NCI-H2081 (cell line): Measurements from ENCODE around the gene ZBTB20.

ENCODE experiments used
- DNase-seq, 2 experiments: peaks; one replicate each; lab custom pipeline; 2025; lab: John Stamatoyannopoulos, UW

The ZBTB20 gene

DNA sequence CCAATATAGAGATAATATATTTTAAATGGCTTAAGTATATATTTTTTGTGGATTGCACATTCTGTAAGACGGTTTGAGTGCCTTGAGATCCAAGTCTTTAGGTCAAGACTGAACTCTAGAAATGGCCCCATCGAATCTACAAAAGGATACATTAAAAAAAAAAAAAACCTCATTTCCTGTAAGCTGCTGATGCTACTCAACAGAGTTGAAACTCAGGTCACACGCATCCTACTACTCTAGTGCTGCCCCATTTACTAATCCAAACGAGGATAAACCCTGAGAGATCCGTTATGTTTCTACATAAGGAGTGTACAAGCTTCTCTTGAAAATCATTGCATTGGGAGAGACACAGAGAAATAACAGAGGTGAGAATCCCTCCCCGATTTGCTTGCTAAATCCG, 666.0 kb downstream of the ZBTB20 start:
- no peak for DNase-seq

DNA sequence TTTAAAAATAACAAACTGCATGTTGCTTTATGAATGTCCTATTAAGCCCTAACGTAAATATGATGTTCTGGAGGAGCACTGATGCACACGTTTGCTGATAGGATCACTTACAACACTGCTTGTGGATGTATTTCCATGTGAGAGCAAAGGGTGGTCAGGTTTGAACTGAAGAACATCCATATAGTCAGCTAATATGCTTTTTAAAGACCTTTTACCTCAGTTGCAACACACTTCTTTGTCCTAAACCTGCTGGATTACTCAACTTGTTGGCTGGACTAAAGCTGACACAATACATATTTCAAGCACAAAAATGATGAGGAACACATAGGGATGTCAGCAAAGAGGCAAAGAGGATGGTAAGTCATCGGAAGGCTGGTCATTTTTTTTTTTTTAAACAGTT, 666.6 kb downstream of the ZBTB20 start:
- DNase-seq: no peak

DNA sequence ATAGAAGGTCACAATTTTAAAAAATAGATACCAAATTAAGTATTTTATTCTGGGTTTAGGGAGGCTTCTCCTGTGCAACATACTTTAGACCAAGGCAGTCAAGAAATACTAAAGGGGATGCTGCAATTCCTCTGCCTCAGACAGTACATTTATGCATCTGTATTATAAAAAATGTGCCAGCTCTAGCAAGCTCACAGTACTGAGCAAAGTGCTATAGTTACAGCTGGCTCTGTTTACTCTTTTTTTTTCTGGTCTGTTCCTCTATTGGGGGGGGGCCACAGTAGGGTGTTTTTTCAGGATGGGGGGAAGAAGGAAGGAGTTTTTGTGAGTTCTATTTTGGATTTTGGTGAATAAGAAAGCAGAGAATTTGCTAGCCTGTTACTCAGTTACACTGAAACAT, 668.3 kb downstream of the ZBTB20 start:
- no peak for DNase-seq

DNA sequence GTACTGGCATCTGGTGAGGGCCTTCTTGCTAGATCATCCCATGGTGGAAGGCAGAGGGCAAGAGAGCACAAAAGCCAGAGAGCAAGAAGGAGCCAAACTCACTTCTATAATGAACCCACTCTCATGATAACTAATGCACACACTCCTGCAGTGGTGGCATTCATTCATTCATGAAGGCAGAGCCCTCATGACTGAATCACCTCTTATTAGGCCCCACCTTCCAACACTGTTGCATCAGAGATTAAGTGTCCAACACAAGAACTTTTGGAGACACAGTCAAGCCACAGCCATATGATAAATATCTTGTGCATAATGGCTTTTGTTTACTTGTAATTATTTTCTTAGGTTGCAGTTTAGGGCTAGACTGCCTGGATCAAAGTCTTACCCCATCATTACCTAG, 670.6 kb downstream of the ZBTB20 start:
- no peak for DNase-seq

DNA sequence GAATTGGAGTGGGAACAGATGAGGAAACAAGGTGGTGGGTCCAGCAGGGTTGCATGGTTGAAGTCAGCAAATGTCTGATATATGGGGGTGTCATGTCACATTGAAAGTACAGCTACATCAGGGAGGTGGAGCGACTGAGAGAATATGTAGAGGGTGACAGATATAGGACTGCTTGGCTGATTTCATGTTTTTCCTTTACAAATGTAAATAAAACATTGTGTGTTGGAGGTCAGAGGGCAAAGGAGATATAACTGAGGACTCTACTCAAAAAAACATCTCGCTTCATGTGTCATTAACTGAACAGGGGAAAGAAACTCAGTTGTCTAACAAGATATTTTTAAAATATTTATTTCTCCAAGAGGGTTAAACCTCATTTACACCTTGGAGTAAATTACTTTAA, 675.6 kb downstream of the ZBTB20 start:
- no peak for DNase-seq

DNA sequence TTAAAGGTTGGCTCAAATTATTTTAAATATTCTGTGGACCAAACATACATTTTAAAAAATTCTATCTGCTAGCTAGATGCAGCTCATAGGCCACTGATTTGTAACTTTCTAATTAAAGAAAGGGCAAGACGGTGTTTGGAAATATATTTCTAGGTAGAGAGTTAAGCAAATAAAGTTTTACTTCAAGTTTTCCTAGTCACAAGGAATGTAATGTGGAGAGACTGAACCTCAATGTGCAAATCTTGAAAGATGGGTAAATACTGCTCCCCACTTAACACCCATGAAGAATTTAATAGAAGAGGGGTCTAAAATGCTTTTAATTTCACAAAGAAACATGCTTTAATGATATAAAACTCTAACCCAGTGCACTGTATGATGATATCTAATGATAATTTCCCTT, 678.0 kb downstream of the ZBTB20 start:
- no peak for DNase-seq

DNA sequence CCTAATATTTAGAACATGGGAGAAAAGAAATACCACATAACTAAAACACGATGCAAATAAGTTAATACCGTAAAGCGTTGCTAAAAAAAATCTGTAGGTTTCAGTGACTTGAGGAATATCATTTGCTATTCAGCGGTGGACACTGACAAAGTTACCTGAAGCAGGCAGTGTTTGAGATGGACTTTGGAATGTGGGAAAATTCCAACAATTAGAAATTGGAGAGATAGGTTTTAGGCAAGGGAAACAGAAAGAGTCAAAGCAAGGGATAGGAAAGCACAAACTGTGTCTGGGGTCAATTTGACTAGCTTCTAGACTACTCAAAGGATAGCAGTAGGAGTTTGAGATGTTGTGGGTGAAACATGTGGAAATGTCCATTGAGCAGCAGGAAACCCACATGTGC, 680.3 kb downstream of the ZBTB20 start:
- DNase-seq: no peak

DNA sequence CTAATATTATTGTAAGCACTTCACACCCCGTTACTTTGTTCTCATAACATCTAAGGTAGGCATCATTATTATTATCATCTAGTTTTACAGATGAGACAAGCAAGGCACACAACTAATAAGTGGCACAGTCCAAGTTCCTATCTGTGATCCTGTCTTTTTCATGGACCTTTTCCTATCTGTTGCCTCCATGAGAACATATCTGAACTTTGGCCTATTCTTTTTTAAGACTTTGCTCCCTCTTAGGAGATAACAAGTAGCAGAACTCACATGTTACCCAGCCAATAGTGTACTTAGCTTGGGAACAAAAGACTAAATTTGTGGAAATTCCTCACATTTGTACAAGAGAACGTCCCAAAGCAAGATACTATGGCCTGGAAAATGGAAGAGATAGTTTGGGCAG, 680.8 kb downstream of the ZBTB20 start:
- no peak for DNase-seq

DNA sequence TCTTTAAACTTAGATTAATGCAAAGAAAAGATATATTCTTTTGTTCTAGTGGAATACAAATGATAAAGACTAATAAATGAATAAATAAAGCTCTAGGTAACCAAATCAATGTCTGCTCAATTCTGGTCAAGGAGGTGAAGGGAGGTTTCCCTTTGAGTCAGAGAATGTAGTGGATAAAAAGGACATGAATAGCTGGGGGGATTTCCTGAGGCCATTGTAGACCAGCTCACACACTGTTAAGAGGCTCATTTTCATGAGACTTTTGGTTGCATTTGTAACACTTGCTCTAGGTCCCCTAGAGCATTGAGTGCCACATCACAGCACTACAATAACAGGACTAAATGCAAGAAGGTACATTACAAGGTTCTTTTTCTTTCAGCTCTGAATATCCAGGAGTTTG, 682.5 kb downstream of the ZBTB20 start:
- DNase-seq: no peak

DNA sequence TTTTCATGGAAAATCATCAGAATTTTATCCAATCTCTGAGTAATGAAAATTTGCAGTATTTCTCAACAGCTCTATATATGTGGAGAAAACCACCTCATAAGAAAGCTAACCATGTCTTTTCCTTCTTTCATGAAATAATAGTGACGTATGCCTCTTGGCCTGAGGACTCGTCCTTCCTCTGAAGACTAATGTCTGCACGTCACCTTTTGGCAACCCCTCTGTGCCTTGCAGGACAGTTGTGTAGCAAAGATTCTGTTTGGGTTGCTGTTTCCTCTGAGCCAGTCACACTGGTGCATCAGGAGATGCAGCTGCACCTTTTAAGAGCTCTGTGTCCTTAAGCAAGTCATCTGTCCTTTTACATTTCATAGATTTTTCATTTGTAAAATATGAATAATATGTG, 684.3 kb downstream of the ZBTB20 start:
- no peak for DNase-seq

DNA sequence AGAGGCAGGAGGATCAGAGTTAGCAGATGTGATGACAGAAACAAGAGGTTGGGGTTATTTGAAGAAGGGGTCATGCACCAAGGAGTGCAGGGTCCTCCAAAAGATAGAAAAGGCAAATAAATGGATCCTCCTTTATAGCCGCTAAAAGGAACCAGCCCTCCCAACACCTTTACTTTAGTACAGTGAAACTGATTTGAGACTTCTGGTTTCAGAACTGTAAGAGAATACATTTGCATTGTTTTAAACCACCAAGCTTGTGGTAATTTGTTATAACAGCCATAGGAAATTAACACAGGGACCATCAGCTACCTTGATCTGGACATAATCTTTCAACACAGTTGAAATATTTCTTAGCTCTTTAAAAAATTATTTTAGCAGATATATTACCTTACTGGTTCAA, 686.6 kb downstream of the ZBTB20 start:
- no peak for DNase-seq

DNA sequence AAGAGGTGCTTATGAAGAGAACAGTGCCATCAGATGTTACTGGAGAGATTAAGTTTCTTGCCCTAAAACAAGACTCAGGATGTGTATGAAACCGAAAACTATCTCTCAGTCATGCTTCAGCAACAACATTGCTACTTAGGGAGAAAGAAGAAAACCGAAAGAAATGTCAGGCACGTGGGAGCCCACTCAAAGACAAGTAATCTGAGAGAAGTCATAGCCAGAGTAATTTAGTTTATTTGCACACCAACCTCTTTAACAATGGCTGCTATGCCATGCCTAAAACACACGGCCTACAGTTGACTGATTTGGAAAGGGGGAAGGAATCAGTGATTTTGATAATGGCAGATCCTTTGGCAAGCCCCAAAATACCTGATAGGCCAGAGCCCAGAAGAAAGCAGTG, 690.3 kb downstream of the ZBTB20 start:
- DNase-seq: no peak

DNA sequence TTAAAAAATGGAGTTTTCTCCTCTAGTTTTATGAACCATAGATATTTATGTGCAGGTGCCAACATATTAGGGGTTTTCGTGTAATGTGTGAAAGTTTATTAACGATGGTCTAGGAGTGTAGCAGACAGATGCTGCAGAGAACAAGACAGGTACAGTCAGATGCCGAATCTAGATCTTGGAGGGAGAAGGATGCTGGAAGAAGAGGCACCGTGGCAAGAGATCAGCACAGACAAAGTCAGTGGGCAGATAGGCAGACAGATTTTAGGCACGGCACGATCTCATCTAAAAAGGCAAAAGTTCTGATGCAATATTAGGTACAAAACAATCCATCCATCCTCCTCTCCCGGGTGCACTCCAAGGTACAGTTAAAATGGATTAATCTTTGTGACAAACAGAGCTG, 691.7 kb downstream of the ZBTB20 start:
- DNase-seq: peak in 1 of 2 experiments; percentile 29

DNA sequence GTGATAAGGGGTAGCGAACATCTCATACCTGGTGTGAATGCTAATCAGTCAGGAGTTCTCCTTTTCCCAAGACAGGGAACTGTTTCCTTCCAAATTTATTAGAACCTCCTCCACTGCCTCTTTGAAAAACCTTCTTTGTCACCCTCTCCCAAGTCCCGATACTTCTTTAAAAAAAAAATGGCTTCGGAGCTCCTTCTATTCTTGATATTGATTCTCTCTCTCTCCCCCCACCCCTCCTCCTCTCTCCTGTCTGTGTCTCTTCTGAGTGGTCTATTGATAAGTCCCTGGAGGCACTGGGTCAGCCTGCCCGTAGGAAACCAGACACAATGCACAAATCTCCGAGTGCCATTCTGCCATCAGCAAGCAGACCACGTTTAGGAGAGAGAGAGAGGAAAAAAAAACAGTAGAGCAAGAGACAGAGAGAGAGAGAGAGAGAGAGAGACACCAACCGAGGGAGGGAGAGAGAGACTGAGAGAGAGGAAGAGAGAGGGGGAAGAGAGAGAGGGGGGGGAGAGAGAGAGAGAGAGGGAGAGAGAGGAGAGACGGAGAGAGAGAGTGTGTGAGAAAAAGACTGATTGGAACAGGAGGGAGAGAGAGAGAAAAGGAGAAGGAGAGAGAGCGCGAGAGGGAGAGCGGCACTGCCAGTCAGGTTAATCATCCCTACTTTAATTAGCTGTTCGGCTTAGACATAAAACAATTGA, 692.4 kb downstream of the ZBTB20 start:
- peak; percentile 40 to 53 for DNase-seq

DNA sequence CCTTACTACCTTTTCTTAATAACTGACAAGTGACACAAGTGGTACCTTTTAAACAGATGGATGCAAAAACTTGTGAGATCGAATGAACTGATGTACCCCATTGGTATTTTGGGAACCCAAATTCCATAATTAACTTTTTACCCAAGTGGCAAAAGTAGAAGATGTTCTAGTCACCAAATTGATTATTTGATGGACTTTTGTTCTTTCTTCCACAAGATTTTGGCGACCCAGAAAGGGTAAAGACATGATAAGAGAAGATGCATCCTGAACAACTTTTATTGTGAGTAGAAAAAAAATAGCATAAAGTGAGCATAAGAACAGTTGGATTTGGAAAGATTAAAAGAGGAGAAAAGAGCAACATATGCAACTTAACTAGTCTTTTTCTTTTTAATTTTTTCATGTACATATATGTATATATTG, 693.7 kb downstream of the ZBTB20 start:
- DNase-seq: peak in 1 of 2 experiments; percentile 16

DNA sequence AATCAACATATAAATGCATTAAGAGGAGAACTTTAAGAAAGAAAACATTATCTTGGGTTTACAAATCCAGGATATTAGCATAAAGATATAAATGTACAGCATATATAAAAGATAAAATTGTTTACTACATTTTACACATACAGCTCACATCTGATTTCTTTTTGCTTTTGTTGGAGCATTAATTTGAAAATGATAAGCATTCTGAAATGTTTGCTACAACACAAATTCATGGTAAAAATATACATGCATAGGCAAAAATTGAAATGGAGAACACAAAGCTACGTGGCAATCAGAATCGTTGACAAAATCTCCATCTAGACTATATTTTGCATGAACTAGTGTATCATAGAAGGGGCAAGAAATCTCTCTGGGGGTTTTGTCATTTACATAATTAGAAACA, 694.2 kb downstream of the ZBTB20 start:
- no peak for DNase-seq

DNA sequence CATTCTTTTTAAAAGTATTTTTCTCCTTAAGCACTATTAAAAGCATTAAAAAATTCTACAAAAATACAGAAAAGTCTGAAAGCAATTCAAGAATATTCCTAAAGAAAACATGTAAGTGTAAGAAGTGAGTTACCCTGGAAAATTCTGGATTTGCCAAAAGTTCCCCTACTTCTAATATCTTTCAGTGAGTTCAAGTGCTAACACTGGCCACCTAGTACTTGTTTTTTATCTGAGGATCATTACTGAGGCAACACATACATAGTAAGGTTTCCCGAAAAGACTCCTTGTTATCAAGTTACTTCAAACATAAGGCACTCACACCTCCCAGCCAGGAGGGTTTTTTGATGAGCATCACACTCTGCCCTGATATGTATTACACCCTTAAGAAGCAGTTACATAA, 694.8 kb downstream of the ZBTB20 start:
- peak in 1 of 2 experiments; percentile 26 for DNase-seq

DNA sequence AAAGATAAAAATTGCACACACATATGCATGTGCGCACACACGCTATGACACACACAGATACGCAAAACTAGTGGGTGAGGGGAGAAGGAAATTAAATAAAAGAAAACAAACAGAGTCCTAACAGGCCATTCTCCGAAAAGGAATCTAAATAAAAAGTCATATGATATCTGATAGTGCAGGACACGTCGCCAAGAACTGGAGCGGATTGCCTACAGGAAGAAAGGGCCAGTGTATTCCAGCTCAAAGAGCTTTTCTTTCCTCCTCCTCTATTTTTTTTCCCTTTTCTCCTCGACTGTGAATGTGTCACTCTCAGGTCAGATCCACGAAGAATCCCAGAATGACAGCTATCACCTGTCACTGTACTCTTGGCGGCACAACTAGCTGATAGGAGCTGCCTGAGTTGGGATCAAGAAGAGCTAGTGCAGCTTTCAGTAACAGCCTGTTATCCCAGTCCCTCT, 695.5 kb downstream of the ZBTB20 start:
- DNase-seq: peak; percentile 18 to 52

DNA sequence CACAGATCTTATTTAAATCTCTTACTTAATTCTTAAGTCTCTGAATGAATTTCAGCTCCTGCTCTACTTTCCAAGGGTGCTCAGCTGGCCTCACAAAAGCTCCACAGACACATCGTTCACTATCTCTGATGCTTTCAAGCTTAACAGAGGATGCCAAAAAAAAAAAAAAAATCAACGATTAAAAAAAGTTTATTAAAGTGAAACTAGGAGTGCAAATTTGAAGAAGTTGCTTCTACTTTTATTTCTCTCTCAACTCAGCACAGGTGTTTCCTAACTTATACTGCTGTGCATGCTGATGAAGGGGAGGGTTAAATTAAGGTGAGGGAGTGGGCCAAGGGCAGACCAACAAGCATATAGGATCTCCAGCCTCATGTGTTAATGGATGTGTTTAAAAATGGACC, 696.0 kb downstream of the ZBTB20 start:
- peak in 1 of 2 experiments; percentile 52 for DNase-seq

DNA sequence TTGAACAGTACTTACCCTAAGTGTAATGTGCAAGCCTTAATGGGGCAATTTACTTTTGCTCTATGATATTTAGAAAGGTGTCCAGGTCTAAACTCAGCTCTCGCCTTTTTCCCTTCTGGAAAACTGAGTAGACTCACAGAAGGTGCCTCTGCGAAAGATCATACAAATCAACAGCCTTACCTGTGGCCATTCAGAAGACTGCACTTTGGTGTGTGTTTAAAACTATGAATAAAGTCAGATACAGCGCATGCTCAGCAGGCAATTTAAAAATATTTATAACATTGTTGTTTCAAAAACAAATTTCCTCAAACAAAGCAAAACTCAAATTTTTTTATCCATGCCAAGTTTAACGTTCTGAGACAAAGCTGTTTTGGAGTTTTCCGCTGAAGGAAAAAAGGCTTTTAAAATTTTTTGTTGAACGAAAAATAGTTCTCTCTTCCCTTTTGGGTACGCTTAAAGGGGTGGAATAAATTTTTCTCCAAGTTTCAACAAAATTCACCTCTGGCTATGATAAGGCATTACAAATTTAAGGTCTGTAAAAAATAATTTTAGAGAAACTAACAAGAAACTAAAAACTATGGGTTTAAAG, 697.0 kb downstream of the ZBTB20 start:
- DNase-seq: peak; percentile 44 to 61

DNA sequence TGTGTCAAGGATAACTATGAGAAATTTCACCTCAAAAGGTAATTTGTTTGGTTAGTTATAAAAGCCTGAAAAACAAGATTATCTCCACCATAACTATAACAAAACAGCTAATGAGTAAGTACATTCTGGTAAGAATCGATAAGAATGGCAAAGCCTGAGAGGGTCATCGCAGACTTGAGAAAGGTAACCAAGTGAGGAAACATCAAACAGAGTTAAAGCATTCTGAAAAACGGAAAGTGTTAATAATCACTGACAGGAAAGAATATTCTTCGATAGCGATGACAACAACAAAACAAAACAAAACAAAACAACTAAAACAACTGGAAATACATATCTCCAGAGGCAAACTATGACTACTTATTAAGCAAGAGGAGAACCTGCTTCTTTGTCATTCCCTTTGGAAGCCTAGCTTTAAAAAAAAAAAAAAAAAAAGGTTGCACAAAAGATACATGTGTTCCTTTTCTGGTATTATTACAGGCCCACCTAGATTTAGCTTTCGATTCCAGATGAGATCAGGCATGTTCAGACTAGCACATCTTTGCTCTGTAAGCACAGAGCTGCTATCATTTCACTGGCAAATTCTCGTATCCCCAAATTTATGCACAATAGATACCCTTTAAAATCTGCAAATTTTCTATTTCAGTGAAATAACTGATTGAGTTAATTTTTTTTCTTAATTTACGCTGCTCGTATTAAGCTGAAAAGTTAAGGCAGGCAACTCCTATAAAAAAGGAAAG, 697.6 kb downstream of the ZBTB20 start:
- peak in 1 of 2 experiments; percentile 37 for DNase-seq

DNA sequence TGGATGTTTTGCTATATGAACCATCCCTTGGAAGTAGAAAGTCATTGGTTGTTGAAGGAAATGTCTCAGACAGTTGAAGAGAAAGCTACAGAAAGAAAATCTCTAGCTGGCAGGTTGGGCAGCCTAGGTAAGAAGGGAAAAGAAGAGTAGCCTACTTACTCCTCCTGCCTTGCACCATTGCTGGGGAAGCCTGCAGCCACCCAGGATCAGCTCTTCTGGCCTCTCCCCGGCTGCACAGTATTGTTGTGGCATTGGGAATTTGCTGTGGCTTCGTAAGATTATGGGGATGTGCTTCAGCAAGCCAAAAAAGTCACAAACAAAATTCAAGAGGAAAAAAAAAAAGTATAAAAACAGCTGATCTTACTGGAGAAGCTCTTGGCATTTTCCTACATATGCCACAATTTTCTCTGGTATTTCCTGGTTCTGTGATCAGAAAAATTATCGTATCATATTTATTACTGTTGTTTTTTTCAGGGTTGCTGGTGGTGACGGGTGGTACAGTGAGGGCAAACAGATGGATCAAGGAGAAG, 699.1 kb downstream of the ZBTB20 start:
- DNase-seq: no peak

DNA sequence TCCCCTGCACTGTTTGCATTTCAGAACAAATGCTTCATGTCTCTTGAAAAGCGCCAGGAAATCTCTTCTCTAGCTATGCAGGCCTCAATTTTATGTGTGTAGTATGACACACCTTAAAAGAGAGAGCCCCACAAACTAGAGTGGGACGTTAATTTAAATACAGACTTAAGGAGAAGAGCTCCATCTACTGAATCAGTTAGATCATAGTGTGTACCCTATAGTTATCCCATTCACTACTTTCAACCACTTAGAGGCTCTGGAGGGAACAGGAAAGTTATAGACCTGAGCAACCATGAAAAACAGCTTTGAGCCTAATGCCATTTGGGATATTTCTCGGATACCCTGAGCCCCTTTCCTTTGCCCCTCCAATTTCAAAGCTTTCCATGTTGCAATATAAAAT, 699.5 kb downstream of the ZBTB20 start:
- DNase-seq: peak in 1 of 2 experiments; percentile 49
